HL-60 (cell line): ENCODE data around the gene UBE2D3.
"Not testable (repeated sequence)": the region's sequence is repeated elsewhere in the genome, so short reads cannot be mapped to it uniquely, and the experiment has no call there.

Experiments
- DNase-seq, 2 experiments: peaks; one replicate each; pipeline ENCODE4 v3.0.0-alpha.2; 2010 to 2020; ENCODE audit warnings: low read depth in 1 of 2, low spot score in 1 of 2
- H3K27ac ChIP-seq: fragments of 250-450 bp; sonication (Bioruptor Pico); replicated peaks from 2 replicates; pipeline ENCODE4 v1.5.1; 2020; ENCODE audit warnings: mild to moderate bottlenecking, moderate library complexity
- H3K27me3 ChIP-seq: fragments of 250-450 bp; sonication (Bioruptor Pico); 2 replicates; pipeline ENCODE4 v1.5.1; 2021; ENCODE audit warnings: mild to moderate bottlenecking, moderate library complexity; ENCODE audit not compliant: insufficient read depth, poor library complexity, severe bottlenecking
- H3K4me3 ChIP-seq: replicated peaks from 2 replicates; pipeline ENCODE4 v1.5.1; 2011; ENCODE audit warnings: mild to moderate bottlenecking, control low read depth, low read length; ENCODE audit not compliant: insufficient read depth
- CTCF ChIP-seq: IDR thresholded peaks from one replicate; pipeline ENCODE4 v1.5.1; 2011; ENCODE audit warnings: low read length, control low read depth, inconsistent platforms; ENCODE audit not compliant: insufficient read depth
- GABPA ChIP-seq: IDR thresholded peaks from 2 replicates; pipeline ENCODE4 v1.6.1; 2012; ENCODE audit warnings: low read depth
- POLR2AphosphoS5 ChIP-seq: IDR thresholded peaks from 2 replicates; pipeline ENCODE4 v1.6.1; 2012; ENCODE audit warnings: low read depth
- REST ChIP-seq: IDR thresholded peaks from 2 replicates; pipeline ENCODE4 v1.6.1; 2012; ENCODE audit warnings: low read depth; ENCODE audit not compliant: insufficient replicate concordance
- SPI1 ChIP-seq: IDR thresholded peaks from 2 replicates; pipeline ENCODE4 v1.6.1; 2012; ENCODE audit warnings: low read depth, mild to moderate bottlenecking, borderline replicate concordance

UBE2D3 gene

GRCh38 chr4:102823897-102824296 lies 3.5 kb downstream of the UBE2D3 start:
- TF ChIP-seq CTCF (no peak), POLR2AphosphoS5 (no peak), GABPA (no peak), REST (no peak)
- no peak for DNase-seq
- Histone ChIP-seq H3K27me3 (no peaks in the 10 kb centered on the region), H3K4me3 (peak overlapping the region; percentile 83), H3K27ac (no peak overlapping the region)

GRCh38 chr4:102823464-102823863 lies 3.9 kb downstream of the UBE2D3 start:
- no peak overlapping the region for H3K27ac ChIP-seq
- peak overlapping the region; percentile 83 for H3K4me3 ChIP-seq
- DNase-seq, result no peak
- TF ChIP-seq CTCF (no peak), SPI1 (no peak), POLR2AphosphoS5 (no peak), GABPA (no peak), REST (no peak)
- H3K27me3 ChIP-seq, result no peaks in the 10 kb centered on the region

GRCh38 chr4:102819588-102820365 lies 7.6 kb downstream of the UBE2D3 start:
- Histone ChIP-seq H3K27me3 (no peaks in the 10 kb centered on the region), H3K4me3 (no peak overlapping the region), H3K27ac (no peak overlapping the region)
- TF ChIP-seq SPI1 (no peak), REST (no peak), POLR2AphosphoS5 (no peak), GABPA (no peak), CTCF (no peak)
- no peak for DNase-seq

GRCh38 chr4:102819100-102819499 lies 8.3 kb downstream of the UBE2D3 start:
- DNase-seq, result peak in 1 of 2 experiments; percentile 4
- not testable (repeated sequence) for H3K4me3 ChIP-seq, H3K27me3 ChIP-seq, H3K27ac ChIP-seq
